GM19043 (cell line): Measurements from ENCODE around the gene DGKI.

Experiments used
- ATAC-seq: cut with Tn5 transposase; IDR thresholded peaks from one replicate; pipeline ENCODE4 v1.9.1; 2021; ENCODE audit warnings: low read depth; ENCODE audit not compliant: unreplicated experiment

The DGKI gene

GRCh38 chr7:137564677-137565076, 282.1 kb downstream of the DGKI start:
- no peak for ATAC-seq

GRCh38 chr7:137563981-137564380, 282.8 kb downstream of the DGKI start:
- ATAC-seq: no peak

- no peak for ATAC-seq
Measured at GRCh38 chr7:137547485-137547884, 299.3 kb downstream of the DGKI start.

GRCh38 chr7:137546671-137547070, 300.1 kb downstream of the DGKI start:
- no peak for ATAC-seq

- no peak for ATAC-seq
Measured at GRCh38 chr7:137546009-137546408, 300.8 kb downstream of the DGKI start.

- no peak for ATAC-seq
Measured at GRCh38 chr7:137545059-137545716, 301.6 kb downstream of the DGKI start.

GRCh38 chr7:137544453-137545058, 302.2 kb downstream of the DGKI start:
- no peak for ATAC-seq

- no peak for ATAC-seq
Measured at GRCh38 chr7:137539111-137539715, 307.6 kb downstream of the DGKI start.

GRCh38 chr7:137538361-137538762, 308.4 kb downstream of the DGKI start:
- no peak for ATAC-seq

GRCh38 chr7:137535579-137535978, 311.2 kb downstream of the DGKI start:
- no peak for ATAC-seq

- no peak for ATAC-seq
Measured at GRCh38 chr7:137531671-137532070, 315.1 kb downstream of the DGKI start.

- no peak for ATAC-seq
Measured at GRCh38 chr7:137527634-137528033, 319.1 kb downstream of the DGKI start.

- no peak for ATAC-seq
Measured at GRCh38 chr7:137523171-137523570, 323.6 kb downstream of the DGKI start.

GRCh38 chr7:137521451-137521850, 325.3 kb downstream of the DGKI start:
- no peak for ATAC-seq

GRCh38 chr7:137519947-137520346, 326.8 kb downstream of the DGKI start:
- ATAC-seq: no peak

- no peak for ATAC-seq
Measured at GRCh38 chr7:137519181-137519691, 327.5 kb downstream of the DGKI start.

- ATAC-seq: no peak
Measured at GRCh38 chr7:137513091-137513490, 333.7 kb downstream of the DGKI start.

GRCh38 chr7:137507096-137507495, 339.7 kb downstream of the DGKI start:
- ATAC-seq: no peak

GRCh38 chr7:137506031-137506430, 340.7 kb downstream of the DGKI start:
- ATAC-seq: no peak

GRCh38 chr7:137501562-137501961, 345.2 kb downstream of the DGKI start:
- ATAC-seq: no peak

- ATAC-seq: no peak
Measured at GRCh38 chr7:137492889-137493288, 353.9 kb downstream of the DGKI start.

- ATAC-seq: no peak
Measured at GRCh38 chr7:137489880-137490279, 356.9 kb downstream of the DGKI start.
